ENCODE results near the gene MARCHF3.
"Not testable (repeated sequence)": the region's sequence is repeated elsewhere in the genome, so short reads cannot be mapped to it uniquely, and the experiment has no call there.

The MARCHF3 gene

GRCh38 chr5:127053049-127053448 lies 22.7 kb upstream of the MARCHF3 start:
- in situ Hi-C loops (cut with MboI; ENCODE audit: low sequenced_read_pairs): no loop called here

- in situ Hi-C loops (cut with MboI; ENCODE audit: low sequenced_read_pairs): no loop called here
Observed at GRCh38 chr5:127051591-127051990, 21.2 kb upstream of the MARCHF3 start.

DNA sequence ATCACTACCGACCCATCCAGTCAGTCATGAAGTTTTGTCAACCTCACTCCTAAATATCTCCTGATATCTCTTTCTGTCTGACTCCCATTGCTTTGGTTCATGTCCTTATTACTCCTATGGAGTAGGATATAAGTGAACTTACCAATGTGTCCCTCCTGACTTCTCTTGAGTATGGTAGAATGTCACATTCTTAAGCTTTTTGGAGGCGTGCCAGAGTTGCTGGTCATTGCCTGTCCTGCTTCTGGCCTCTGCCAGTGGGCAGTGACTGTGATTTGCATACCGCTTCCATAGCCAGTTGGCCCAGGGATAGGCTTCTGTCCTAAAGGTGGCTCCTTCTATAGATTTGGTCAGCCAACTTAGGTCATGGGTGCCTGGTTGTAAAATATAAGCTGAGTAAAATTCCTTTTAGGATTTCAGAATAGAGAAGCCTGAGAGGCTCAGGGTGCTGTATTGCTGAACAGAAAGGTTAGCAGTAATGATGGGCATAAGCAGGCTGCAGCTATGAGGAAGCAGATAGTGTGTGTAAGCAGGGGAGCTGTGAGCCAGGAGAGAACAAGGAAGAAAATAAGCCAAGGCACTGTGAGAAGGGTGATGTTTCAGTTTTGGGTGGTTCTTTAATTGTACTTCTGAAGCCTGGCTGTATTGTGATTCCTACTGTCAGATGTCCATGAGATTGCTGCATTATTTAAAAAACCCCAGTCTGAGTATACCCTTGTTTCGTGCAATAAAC lies 16.1 kb upstream of the MARCHF3 start:
- in situ Hi-C loops (cut with MboI; ENCODE audit: low sequenced_read_pairs): no loop called here

DNA sequence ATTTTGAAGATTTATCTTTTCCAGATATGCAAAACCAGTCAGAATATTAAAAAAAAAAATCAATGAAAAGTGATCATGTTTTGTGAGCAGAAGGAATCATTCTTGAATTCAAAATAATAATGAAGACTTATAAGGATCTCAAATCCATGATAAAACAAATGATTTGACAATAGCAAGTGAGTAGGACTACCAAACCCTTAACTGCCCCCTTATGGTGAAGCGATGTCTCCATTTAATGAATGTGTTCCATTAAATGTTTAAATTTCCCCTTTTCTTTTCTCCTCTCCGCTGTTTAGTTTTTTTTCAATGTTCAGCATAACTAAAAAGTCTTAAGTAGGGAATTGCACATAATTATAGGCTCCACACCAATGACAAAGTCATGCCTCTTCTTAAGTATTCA lies 12.2 kb upstream of the MARCHF3 start:
- in situ Hi-C loops (cut with MboI; ENCODE audit: low sequenced_read_pairs): no loop called here

DNA sequence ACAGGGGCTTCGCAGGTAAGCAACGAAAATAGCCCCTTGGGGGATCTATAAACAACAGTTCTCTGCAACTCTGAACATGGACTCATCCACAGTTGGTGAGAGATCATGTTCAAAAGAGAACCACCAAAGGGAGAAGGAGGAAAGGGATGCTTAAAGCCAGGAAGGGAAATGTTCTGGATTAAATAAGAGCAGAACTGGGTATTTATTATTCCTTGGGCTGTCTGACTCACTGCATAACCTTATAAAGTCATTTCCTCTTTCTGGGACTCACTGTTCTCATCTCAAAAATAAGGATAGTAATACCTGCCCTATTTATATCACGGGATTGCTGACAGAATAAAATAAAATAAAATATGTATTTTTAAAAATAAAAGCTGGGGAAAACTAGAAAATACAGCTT lies 11.2 kb upstream of the MARCHF3 start:
- in situ Hi-C loops (cut with MboI; ENCODE audit: low sequenced_read_pairs): no loop called here

DNA sequence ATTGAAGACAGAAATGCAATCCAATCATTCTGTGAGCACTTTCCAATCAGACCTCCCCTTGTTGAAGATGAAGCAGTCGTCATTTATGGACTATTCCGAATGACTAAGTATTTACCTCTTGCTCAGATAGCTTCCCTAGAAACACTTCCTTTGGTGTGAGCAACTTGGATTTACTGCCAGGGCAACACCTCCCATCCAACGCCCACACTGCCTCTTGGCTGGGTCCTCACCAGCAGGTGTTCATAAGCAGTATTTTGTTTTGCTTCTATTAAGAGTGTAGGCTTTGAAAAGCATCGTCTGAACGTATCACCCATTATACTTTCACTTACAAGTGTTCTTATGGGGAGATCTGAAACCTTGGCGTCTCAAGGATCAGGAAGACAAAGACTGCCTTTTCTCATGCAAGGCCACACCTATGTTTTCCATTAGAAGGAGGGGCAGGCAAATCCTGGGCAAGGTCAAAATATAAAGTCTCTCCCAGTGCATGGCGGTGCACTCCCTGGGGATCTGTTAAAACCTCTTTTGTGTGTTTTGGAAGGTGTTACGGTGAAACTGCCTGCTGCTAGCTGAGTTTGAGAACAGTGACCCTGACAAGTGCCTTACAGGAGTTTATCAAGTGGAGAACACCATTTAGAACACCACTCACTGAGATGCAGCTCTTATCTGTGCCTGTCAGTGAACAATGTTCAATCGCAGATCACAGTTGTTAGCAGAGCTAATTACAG lies 10.6 kb upstream of the MARCHF3 start:
- in situ Hi-C loops (cut with MboI; ENCODE audit: low sequenced_read_pairs): no loop called here

GRCh38 chr5:127038550-127038949 lies 8.2 kb upstream of the MARCHF3 start:
- in situ Hi-C loops (cut with MboI; ENCODE audit: low sequenced_read_pairs): no loop called here

DNA sequence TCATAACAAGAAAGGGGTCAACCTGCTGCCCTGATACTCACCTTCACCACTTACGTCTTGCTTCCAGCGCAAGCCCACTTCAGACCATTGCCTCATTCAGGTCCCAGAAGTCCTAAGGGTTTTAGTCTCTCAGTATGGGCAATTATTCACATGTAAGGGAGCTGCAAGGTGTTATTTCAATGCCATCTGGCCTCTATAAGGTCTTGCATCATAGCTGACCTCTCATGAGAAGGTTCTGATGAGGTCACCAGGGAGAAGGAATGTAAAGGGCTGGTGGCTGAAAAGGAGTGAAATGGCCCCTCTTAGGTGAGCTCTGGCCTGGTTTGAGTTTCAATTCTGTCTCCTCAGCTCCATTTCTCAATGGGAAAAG lies 1.5 kb upstream of the MARCHF3 start:
- in situ Hi-C loops (cut with MboI; ENCODE audit: low sequenced_read_pairs): no loop called here

- in situ Hi-C loops (cut with MboI; ENCODE audit: low sequenced_read_pairs): no loop called here
Observed at GRCh38 chr5:127031147-127031862, 947 bp upstream of the MARCHF3 start.

DNA sequence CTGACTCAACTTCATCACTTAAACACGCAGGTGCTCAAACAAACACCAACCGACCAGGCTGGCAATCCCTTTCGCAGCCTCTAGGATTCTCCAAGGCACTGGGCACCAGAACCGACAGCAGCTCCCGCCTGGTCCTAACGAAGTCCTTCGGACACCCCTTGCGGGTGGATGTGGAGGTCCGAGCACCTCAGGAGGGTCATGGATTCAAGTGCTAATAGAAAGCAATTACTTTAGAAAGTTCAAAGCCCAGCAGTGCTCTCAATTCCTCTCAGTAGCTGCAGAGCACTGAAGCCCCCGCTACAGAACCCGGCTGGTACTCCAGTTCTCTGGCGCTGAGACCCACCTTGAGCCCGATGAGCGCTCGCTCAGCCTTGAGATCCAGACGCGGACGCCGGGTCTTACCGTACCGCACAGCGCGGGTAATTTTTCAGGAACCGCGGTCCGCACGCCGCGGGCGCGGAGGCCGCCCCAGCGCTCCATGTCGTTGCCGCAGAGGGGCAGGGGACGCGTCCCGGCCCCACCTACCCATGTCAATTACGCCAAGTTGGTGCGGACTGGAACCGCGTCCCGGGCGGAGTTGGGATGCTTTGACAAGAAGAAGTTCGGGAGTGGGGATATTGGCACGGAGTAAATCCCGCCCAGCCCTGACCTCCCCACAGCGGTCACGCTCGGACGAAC lies 638 bp downstream of the MARCHF3 start:
- in situ Hi-C loops (cut with MboI; ENCODE audit: low sequenced_read_pairs): no loop called here

- in situ Hi-C loops (cut with MboI; ENCODE audit: low sequenced_read_pairs): no loop called here
Observed at GRCh38 chr5:127028822-127029457, 1.4 kb downstream of the MARCHF3 start.

DNA sequence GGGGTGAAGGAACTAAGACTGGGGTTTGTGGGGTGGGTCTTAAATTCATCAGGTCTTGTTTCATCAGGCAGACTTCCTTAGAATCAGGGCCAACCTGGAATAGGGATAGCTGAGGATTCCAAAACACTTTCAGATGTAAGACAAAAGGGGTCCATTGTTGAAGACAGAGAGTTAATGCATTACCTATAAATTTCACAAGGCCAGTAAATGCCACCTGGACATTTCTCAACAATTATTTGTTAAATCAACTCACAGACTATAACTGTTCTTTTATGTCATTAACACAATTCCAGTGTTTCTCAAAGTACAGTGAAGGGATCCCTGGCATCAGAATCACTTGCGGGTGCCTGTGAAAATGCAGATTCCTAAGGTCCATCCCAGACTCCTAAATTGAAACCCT lies 2.8 kb downstream of the MARCHF3 start:
- in situ Hi-C loops (cut with MboI; ENCODE audit: low sequenced_read_pairs): no loop called here

DNA sequence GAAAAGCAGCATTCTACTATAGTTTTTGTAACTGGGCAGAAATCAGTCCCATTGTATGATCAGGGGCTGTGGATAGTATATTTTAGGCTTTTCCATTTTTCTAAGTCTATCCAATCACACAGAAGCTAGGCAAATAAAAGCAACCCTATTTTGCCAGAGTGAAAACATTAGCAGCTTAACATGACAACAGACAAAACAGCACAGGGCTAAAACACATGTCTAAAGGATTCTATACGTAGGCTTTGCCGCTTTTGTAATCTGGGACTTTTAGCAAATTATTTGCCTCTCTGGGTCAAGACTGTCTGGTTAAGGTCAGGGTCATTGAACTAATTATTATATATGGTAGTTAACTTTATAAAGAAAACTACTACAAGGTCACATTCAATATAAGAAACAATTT lies 4.2 kb downstream of the MARCHF3 start:
- in situ Hi-C loops (cut with MboI; ENCODE audit: low sequenced_read_pairs): no loop called here

GRCh38 chr5:127025467-127025866 lies 4.9 kb downstream of the MARCHF3 start:
- in situ Hi-C loops (cut with MboI; ENCODE audit: low sequenced_read_pairs): no loop called here

GRCh38 chr5:127024821-127025220 lies 5.5 kb downstream of the MARCHF3 start:
- in situ Hi-C loops (cut with MboI; ENCODE audit: low sequenced_read_pairs): no loop called here

- in situ Hi-C loops (cut with MboI; ENCODE audit: low sequenced_read_pairs): not testable (repeated sequence)
Observed at GRCh38 chr5:127023552-127024191, 6.7 kb downstream of the MARCHF3 start.

DNA sequence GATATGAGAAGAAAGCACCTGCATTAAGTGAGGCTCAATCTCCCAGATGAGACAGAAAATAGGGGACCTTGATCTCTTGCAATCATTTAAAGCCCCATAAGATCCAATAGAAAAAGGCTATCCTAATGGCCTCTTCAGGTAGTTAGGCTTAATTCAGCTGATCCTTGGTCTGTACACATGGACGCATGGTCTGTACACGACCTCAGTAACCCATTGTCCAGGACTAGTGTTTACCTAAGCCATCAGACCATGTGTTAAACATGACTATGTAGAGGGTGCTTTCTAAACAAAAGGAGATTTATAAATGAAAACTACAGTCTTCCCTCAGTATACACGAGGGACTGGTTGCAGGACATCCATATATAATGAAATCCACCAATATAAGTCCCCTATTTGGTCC lies 7.5 kb downstream of the MARCHF3 start:
- in situ Hi-C loops (cut with MboI; ENCODE audit: low sequenced_read_pairs): no loop called here

GRCh38 chr5:127019928-127020327 lies 10.4 kb downstream of the MARCHF3 start:
- in situ Hi-C loops (cut with MboI; ENCODE audit: low sequenced_read_pairs): no loop called here

DNA sequence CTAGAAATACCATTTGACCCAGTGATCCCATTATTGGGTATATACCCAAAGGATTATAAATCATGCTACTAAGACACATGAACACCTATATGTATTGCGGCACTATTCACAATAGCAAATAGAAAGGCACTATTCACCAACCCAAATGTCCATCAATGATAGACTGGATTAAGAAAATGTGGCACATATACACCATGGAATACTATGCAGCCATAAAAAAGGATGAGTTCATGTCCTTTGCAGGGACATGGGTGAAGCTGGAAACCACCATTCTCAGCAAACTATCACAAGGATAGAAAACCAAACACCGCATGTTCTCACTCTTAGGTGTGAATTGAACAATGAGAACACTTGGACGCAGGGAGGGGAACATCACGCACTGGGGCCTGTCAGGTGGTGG lies 13.6 kb downstream of the MARCHF3 start:
- in situ Hi-C loops (cut with MboI; ENCODE audit: low sequenced_read_pairs): not testable (repeated sequence)

- in situ Hi-C loops (cut with MboI; ENCODE audit: low sequenced_read_pairs): no loop called here
Observed at GRCh38 chr5:127015716-127016115, 14.6 kb downstream of the MARCHF3 start.
